Coronary artery (tissue), 2 donors: ENCODE results near the gene NOSTRIN.
"Not testable (repeated sequence)": the region's sequence is repeated elsewhere in the genome, so short reads cannot be mapped to it uniquely, and the experiment has no call there.

Source experiments
- DNase-seq: peaks from one replicate; pipeline ENCODE4 v3.0.0-alpha.2; 2017; ENCODE audit warnings: low spot score
- H3K27ac ChIP-seq, 2 donors: fragments of 200-600 bp; sonication (generic); one replicate each; pipeline ENCODE4 v1.5.1; 2016 to 2019
- H3K4me3 ChIP-seq: fragments of 200-600 bp; sonication (generic); 2 replicates; pipeline ENCODE4 v1.5.1; 2016; ENCODE audit warnings: mild to moderate bottlenecking, moderate library complexity
- TF ChIP-seq, protein P1 (sequence below): fragments of 200-600 bp; sonication (generic); IDR thresholded peaks from one replicate; pipeline ENCODE4 v1.5.1; 2019; ENCODE audit warnings: antibody characterized with exemption

Gene NOSTRIN

DNA sequence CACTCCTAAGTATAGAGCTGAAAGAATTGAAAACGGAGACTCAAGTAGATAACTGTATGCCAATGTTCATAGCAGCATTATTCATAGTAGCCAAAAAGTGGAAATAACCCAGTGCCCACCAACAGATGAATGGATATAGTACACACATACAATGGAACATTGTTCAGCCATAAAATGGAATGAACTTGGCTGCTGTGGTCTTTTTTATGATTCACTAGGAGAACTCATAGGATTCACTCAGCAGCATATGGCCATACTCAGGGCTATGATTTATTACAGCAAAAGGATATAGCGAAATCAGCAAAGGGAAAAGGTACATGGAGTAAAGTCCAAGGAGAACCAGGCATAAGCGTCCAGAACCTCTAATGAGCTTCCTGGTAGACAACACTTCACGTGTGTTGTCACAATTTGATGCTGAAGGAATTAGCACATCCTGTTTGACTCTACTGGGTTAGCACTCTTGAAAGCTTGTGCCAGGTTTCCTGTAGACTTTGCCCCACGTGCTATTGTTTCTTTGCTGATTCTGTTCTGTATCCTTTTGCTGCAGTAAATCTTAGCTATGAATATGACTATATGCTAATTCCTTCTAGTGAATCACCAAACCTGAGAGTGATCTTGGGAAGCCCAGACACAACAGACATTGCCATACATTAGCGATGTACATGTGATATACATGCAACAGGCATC, 72.1 kb downstream of the NOSTRIN start:
- Histone ChIP-seq H3K4me3 (no peak overlapping the region), H3K27ac (no peak overlapping the region)
- TF ChIP-seq, protein P1, sequence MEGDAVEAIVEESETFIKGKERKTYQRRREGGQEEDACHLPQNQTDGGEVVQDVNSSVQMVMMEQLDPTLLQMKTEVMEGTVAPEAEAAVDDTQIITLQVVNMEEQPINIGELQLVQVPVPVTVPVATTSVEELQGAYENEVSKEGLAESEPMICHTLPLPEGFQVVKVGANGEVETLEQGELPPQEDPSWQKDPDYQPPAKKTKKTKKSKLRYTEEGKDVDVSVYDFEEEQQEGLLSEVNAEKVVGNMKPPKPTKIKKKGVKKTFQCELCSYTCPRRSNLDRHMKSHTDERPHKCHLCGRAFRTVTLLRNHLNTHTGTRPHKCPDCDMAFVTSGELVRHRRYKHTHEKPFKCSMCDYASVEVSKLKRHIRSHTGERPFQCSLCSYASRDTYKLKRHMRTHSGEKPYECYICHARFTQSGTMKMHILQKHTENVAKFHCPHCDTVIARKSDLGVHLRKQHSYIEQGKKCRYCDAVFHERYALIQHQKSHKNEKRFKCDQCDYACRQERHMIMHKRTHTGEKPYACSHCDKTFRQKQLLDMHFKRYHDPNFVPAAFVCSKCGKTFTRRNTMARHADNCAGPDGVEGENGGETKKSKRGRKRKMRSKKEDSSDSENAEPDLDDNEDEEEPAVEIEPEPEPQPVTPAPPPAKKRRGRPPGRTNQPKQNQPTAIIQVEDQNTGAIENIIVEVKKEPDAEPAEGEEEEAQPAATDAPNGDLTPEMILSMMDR = no peak
- DNase-seq = no peak

DNA sequence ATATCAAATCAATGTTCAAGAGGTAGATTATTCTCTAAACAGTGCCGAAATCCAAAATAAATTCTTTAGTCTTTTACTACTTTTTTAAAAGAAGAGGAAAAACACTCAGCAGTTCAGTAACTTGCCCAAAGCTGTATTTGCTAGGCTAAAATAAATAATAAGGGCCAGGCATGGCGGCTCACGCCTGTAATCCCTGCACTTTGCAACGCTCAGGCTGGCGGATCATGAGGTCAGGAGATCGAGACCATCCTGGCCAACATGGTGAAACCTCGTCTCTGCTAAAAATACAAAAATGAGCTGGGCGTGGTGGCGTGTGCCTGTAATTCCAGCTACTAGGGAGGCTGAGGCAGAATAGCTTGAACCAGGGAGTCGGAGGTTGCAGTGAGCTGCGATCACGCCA, 79.7 kb downstream of the NOSTRIN start:
- not testable (repeated sequence) for H3K27ac ChIP-seq, H3K4me3 ChIP-seq, DNase-seq

DNA sequence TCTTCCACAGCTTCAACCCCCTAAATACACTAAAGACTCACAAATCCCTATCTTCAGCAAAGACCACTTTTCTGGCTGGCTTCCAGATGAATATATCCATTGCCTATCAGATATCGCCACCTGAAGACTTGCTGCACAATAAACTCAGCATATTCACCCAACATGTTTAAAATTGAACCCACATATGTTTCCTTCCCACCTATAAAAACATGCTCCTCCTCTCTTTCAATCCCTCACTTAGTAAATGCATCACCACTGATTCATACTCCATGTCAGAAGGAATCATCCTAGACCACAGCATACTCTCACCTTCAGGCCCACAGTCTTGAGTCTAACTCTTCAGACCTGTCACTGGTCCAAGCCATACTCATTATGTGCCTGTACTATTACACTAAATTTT, 82.5 kb downstream of the NOSTRIN start:
- TF ChIP-seq, protein P1 = no peak
- no peak for DNase-seq
- no peak overlapping the region for H3K27ac ChIP-seq

DNA sequence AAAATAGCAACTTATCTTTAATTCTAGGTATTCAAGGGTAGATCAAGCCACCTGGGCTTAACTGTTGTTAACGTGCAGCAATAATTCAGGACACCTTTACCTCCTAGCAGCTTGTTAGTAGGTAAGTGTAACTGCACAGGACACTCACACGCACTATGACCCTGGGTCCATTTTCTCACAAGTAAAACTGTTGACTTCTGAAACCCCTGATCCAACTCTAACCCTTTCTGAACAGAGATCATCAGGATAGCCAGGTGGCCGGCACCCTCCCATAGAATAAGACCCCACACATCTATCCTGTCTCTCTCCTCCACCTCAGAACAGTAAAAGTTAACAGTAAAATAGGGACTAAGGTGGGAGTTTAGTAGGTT, 87.2 kb downstream of the NOSTRIN start:
- H3K4me3 ChIP-seq = peak overlapping the region; percentile 78

More for the DNA sequence above, 82.5 kb downstream of the NOSTRIN start:
- no peak overlapping the region for H3K4me3 ChIP-seq

DNA sequence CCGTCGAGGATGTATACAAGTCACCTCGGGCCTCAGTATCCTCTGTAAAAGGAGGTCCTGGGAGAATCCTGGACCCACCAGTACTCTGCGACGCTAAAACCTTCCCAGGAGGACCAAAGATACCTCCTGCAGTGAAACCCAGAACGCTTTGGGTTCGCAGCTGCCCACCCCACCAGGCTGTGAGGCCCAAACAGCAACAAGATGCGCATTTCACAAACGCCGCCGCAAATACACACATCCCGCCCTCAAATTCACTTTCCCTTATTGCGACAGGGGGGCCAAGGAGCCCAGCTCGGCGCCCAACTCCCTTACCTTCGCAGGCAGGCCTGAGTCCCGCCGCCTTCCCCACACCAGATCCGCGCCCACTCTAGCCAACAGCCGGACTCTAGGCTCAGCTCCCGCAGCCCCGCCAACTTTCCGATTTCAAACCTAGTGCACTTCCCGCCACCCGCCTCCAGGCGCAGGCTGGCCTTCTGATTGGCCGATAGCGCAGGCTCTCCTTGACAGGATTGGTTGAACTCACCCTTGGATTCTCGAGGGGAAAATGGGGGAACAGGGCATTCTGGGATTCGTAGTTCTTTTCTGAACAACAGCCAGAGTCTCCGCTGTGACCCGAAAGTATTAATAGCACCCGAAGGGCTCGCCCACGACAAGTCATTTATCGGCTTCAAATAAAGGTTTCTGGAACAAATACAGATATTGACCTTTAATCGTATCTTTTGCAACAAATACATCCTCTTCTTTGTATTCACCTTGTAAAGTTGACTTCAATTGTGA, 87.8 kb downstream of the NOSTRIN start, which contains the start of gene SPC25:
Gene SPC25, minus strand, starts transcription at position 425 of the 777 bp plus-strand sequence. CDS start 911 bp downstream, outside the sequence.
- TF ChIP-seq, protein P1 = no peak
- DNase-seq = peak; percentile 85
- Histone ChIP-seq H3K27ac (no peak within 1 kb of the TSS), H3K4me3 (peak within 1 kb of the TSS; percentile 78)

More for the DNA sequence above, 87.2 kb downstream of the NOSTRIN start:
- no peak overlapping the region for H3K27ac ChIP-seq
- TF ChIP-seq, protein P1 = no peak
- no peak for DNase-seq

DNA sequence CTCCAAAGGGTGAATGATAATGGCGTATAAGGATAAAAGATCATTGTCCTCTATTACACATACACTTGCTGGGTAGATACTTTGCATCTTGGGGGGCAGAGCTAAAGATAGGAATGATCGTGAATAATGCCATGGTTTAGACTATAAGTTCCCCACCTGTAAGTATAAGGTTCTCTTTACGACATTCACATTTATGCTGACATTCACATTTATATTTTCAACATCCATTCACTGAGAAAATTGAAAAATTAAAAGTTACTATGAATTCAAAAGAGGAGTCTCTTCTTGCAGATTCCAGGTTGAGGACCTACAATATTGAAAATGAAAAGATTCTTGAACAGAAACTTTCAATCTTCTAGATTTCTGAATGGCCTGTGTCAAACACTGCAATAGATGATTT, 89.9 kb downstream of the NOSTRIN start:
- Histone ChIP-seq H3K4me3 (no peak overlapping the region), H3K27ac (no peak overlapping the region)
- TF ChIP-seq, protein P1 = no peak

DNA sequence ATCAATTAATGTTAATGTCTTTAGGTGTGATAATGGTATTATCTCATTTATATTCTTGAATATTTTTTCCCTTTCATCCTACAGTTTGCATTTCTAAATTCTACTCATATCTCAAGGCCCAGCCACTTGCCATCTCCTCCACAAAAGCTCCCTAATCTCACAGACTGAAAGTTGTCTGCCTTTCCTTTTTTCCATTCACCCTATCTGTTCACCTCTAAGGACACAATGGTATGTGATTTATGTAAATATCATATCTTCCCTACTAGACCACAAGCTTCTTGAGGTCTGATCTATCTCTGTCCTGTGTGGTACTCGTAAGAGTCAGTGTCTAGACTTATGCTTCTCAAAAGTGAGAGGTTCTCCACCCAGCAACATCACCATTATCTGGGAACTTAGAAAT, 91.7 kb downstream of the NOSTRIN start:
- no peak for DNase-seq
- TF ChIP-seq, protein P1 = no peak
- Histone ChIP-seq H3K4me3 (no peak overlapping the region), H3K27ac (no peak overlapping the region)

More for the DNA sequence above, 89.9 kb downstream of the NOSTRIN start:
- no peak for DNase-seq
